Tibial artery (tissue), 4 donors: Measurements from ENCODE around the gene THRB.

Experiments
- DNase-seq, 2 donors: peaks; one replicate each; pipeline ENCODE4 v3.0.0-alpha.2; 2019
- H3K27ac ChIP-seq, 2 donors: fragments of 200-600 bp; sonication (generic) in 1 of 2; 1 replicate in 1 of 2; 2 replicates in 1 of 2; pipeline ENCODE4 v1.5.1; 2018 to 2019; ENCODE audit warnings: mild to moderate bottlenecking in 1 of 2
- H3K27me3 ChIP-seq, 2 donors: fragments of 200-600 bp; sonication (generic) in 1 of 2; one replicate each; pipeline versions ENCODE4 v1.5.1 to v1.6.0; 2016 to 2019
- H3K36me3 ChIP-seq, 3 donors: fragments of 200-600 bp; sonication (generic) in 2 of 3; one replicate each; pipeline ENCODE4 v1.5.1; 2016 to 2019; ENCODE audit warnings: mild to moderate bottlenecking in 2 of 3
- H3K4me1 ChIP-seq, 4 donors: fragments of 200-600 bp; sonication (generic) in 2 of 4; 1 replicate in 3 of 4; 2 replicates in 1 of 4; pipeline ENCODE4 v1.5.1; 2016 to 2019
- H3K4me3 ChIP-seq, 2 donors: fragments of 200-600 bp; sonication (generic) in 1 of 2; 1 replicate in 1 of 2; 2 replicates in 1 of 2; pipeline ENCODE4 v1.5.1; 2018 to 2019; ENCODE audit warnings: mild to moderate bottlenecking in 2 of 2
- H3K9me3 ChIP-seq, 3 donors: fragments of 200-600 bp; sonication (generic) in 1 of 3; one replicate each; pipeline ENCODE4 v1.5.1; 2016 to 2019
- intact Hi-C: fragments of 100-400 bp; cut with DNase I; formaldehyde crosslinking; loops from one replicate; pipeline ENCODE4 v1.15.0; 2023; ENCODE audit warnings: low total_unique reads
- TF ChIP-seq, protein P1 (sequence below), 2 experiments: fragments of 200-600 bp in 1 of 2; fragments of 450-650 bp in 1 of 2; IDR thresholded peaks; one replicate each; pipeline ENCODE4 v1.5.1; 2017 to 2019; ENCODE audit warnings: antibody characterized with exemption in 2 of 2, mild to moderate bottlenecking in 1 of 2, moderate library complexity in 1 of 2

THRB gene

DNA sequence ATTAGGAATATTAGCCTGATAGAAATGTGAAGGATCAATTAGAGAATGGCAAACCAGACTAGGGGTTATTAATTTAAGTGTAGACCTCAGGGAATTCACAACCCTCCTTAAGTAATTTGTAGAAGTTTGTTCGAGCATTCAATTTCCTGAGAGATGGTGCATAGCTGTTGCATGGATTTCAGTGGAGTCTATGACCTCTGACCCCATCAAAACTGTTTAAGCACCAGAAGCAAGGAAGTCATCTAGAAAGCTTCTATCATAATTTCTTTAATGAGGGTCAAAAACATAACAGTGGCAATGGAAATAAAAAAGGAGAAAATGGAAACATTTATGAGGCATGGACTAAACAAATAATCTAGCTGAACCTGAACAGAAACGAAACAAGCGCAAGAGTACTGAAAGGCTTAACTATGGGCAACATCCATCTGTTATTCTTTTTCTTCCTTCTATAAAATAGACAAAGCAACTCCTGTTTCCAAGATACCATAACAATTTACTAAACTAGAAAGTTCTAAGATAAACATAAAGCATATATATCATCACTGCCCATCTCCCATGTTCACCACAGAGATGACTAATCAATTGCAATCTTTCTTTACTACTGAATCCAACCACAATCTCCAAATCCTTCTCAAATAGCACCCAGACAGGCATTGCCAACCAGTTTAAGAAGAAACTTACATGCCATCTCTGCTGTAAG is 151.4 kb downstream of the THRB start:
- H3K4me3 ChIP-seq = no peak overlapping the region
- no peaks in the 10 kb centered on the region for H3K36me3 ChIP-seq
- H3K9me3 ChIP-seq = no peaks in the 10 kb centered on the region
- TF ChIP-seq, protein P1, sequence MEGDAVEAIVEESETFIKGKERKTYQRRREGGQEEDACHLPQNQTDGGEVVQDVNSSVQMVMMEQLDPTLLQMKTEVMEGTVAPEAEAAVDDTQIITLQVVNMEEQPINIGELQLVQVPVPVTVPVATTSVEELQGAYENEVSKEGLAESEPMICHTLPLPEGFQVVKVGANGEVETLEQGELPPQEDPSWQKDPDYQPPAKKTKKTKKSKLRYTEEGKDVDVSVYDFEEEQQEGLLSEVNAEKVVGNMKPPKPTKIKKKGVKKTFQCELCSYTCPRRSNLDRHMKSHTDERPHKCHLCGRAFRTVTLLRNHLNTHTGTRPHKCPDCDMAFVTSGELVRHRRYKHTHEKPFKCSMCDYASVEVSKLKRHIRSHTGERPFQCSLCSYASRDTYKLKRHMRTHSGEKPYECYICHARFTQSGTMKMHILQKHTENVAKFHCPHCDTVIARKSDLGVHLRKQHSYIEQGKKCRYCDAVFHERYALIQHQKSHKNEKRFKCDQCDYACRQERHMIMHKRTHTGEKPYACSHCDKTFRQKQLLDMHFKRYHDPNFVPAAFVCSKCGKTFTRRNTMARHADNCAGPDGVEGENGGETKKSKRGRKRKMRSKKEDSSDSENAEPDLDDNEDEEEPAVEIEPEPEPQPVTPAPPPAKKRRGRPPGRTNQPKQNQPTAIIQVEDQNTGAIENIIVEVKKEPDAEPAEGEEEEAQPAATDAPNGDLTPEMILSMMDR (IDR thresholded peaks at IDR 0.05) = no peak
- intact Hi-C loops = no loop called here
- DNase-seq = no peak
- H3K4me1 ChIP-seq = peaks cover 0 to 69% (median 22%) of the 10 kb centered on the region in 4 donors
- H3K27me3 ChIP-seq = no peaks in the 10 kb centered on the region
- H3K27ac ChIP-seq = no peak overlapping the region

- Histone ChIP-seq H3K27me3 (no peaks in the 10 kb centered on the region), H3K27ac (no peak overlapping the region), H3K9me3 (no peaks in the 10 kb centered on the region), H3K36me3 (no peaks in the 10 kb centered on the region), H3K4me3 (no peak overlapping the region), H3K4me1 (peaks cover 0 to 74% (median 26%) of the 10 kb centered on the region in 4 donors)
- no peak for DNase-seq
- intact Hi-C loops = no loop called here
- TF ChIP-seq, protein P1 (IDR thresholded peaks at IDR 0.05) = no peak
Observed at GRCh38 chr3:24342275-24342674, 152.4 kb downstream of the THRB start.

DNA sequence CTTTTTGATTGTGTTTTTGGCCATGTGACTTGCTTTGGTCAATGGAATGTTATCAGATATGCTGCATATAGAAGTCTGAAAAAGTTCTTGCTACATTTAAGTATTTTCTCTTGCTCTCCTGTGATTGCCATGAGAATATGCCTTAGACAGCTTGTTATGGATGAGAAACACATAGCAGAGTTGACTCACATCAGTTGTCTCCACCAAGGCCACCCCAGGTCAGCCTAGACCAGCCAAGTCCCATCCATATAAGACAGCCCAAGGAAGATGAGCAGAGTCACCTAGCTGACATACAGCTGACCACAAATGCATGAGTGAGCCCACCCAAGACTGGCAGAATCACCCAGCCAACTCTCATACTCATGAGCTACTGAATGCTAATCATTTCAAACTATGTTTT is 153.0 kb downstream of the THRB start:
- no peaks in the 10 kb centered on the region for H3K36me3 ChIP-seq
- H3K27me3 ChIP-seq = no peaks in the 10 kb centered on the region
- no peak overlapping the region for H3K4me3 ChIP-seq
- intact Hi-C loops = no loop called here
- peaks cover 0 to 80% (median 29%) of the 10 kb centered on the region in 4 donors for H3K4me1 ChIP-seq
- no peak overlapping the region for H3K27ac ChIP-seq
- no peak for DNase-seq
- H3K9me3 ChIP-seq = no peaks in the 10 kb centered on the region
- TF ChIP-seq, protein P1 (IDR thresholded peaks at IDR 0.05) = no peak

DNA sequence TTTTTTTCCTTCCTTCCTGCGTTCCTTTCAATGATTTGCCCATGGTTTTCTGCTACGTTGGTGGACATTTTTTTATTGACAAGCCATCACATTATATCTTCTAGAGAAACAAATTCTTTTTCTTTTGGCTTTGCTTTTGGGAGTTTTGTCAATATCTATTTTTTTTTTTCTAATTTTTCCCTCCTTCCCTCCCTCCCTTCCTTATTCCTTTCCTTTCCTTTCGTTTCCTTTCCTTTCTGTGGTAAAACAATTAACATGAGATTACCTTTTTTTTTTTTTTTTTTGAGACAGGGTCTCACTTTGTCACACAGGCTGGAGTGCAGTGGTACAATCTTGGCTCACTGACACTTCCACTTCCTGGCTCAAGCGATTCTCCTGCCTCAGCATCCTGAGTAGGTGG is 153.7 kb downstream of the THRB start:
- Histone ChIP-seq H3K27me3 (no peaks in the 10 kb centered on the region), H3K4me3 (no peak overlapping the region), H3K36me3 (no peaks in the 10 kb centered on the region), H3K27ac (no peak overlapping the region), H3K9me3 (no peaks in the 10 kb centered on the region), H3K4me1 (peaks cover 0 to 87% (median 33%) of the 10 kb centered on the region in 4 donors)
- DNase-seq = no peak
- TF ChIP-seq, protein P1 (IDR thresholded peaks at IDR 0.05) = no peak
- intact Hi-C loops = no loop called here

DNA sequence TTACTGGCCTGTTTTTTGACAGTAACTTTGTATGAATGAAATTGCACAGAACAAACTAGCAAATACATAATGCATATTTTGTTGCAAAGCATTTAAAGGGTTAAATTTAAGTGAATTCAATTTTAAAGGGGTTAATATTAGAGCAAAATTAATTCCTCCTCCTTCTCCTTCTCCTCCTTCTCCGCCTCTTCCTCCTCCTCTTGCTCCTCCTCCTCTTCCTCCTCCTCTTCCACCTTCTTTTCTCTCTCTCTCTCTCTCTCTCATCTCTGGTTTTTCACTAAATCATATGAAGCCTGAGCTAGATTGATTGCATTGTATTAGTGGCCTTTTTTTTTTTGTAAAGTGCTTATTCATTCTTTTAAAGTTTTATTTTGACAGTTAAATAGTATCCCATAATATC is 154.5 kb downstream of the THRB start:
- TF ChIP-seq, protein P1 (IDR thresholded peaks at IDR 0.05) = no peak
- no peak overlapping the region for H3K27ac ChIP-seq
- DNase-seq = no peak
- intact Hi-C loops = no loop called here
- H3K4me1 ChIP-seq = peaks cover 0 to 87% (median 33%) of the 10 kb centered on the region in 4 donors
- no peaks in the 10 kb centered on the region for H3K27me3 ChIP-seq
- no peaks in the 10 kb centered on the region for H3K9me3 ChIP-seq
- H3K36me3 ChIP-seq = peaks cover 0 to 4% (median 0%) of the 10 kb centered on the region in 3 donors
- no peak overlapping the region for H3K4me3 ChIP-seq
